HCEC 1CT (cell line): Measurements from ENCODE around the gene PLSCR3.

Experiments
- DNase-seq: peaks from one replicate; pipeline ENCODE4 v3.0.0-alpha.2; 2017

Gene PLSCR3

GRCh38 chr17:7346761-7347614 lies 47.3 kb downstream of the PLSCR3 start:
- DNase-seq = no peak

- DNase-seq = no peak
Measured at GRCh38 chr17:7343250-7343649, 51.1 kb downstream of the PLSCR3 start.

GRCh38 chr17:7341842-7342241 lies 52.5 kb downstream of the PLSCR3 start:
- no peak for DNase-seq

GRCh38 chr17:7340179-7340578 lies 54.1 kb downstream of the PLSCR3 start:
- DNase-seq = peak; percentile 36
